ENCODE data around the gene PRPF19. TPM values are rescaled to one million over a fixed set of nuclear protein-coding genes. Genes with fewer than 3 reads are reported as not detected.

The PRPF19 gene
- total and polyA plus RNA-seq, 2 donors from 2014 or later: 70.7 to 72.1 TPM

- Histone ChIP-seq H3K4me1 (ENCODE audit: control insufficient read depth in 2 of 3, insufficient read depth in 2 of 3, low read depth in 1 of 3, low read length in 3 of 3) (peaks cover 0 to 10% (median 0%) of the 10 kb centered on the region in 3 donors), H3K9ac (ENCODE audit: low read length in 3 of 3) (no peak overlapping the region)
- intact Hi-C loops (cut with DNase I): no loop called here
Observed at GRCh38 chr11:60924906-60925853, 18.8 kb upstream of the PRPF19 start.

DNA sequence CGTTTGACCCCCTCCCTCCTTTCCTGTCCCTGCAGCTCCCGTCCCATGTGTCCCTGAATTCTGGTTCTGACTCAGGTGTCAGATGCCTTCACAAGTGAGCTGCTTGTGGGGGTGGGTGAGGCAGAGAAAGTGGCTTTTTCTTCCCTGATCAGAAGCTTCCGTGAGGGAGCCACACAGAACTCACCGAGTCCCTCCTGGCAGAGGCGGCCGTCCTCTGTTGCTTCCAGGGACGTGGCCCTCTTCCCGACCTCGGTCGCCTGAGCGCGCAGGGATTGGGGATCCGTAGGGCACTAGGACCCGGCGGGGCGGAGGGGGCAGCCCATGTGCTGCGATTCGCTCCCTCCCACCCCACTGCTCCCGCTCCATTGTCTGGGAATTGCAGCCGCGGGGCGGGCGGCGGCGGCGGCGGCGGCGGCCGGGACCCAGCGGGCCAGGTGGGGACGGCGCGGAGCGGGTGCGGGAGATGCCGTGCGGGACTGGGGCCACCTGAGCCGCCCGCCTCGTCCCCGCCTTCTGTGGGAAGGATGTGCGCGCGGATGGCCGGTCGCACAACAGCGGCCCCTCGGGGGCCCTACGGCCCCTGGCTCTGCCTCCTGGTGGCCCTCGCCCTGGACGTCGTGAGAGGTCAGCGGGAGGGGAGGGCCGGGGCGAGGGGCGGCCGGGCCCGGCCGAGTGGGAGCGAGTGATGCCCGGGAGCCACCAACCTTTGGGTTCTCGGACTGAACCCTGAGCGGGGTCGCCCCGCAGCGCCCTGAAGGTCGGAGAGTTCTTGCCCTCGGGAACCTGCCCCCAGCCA, 17.9 kb upstream of the PRPF19 start, which contains the start of gene TMEM132A:
Gene TMEM132A, plus strand, starts transcription at position 351 of the 796 bp plus-strand sequence. Its CDS starts 174 bp downstream, at position 525.
- FAIRE-seq (no peak), DNase-seq (peak; percentile 82 to 91 (median 86))
- TF ChIP-seq, protein P1, sequence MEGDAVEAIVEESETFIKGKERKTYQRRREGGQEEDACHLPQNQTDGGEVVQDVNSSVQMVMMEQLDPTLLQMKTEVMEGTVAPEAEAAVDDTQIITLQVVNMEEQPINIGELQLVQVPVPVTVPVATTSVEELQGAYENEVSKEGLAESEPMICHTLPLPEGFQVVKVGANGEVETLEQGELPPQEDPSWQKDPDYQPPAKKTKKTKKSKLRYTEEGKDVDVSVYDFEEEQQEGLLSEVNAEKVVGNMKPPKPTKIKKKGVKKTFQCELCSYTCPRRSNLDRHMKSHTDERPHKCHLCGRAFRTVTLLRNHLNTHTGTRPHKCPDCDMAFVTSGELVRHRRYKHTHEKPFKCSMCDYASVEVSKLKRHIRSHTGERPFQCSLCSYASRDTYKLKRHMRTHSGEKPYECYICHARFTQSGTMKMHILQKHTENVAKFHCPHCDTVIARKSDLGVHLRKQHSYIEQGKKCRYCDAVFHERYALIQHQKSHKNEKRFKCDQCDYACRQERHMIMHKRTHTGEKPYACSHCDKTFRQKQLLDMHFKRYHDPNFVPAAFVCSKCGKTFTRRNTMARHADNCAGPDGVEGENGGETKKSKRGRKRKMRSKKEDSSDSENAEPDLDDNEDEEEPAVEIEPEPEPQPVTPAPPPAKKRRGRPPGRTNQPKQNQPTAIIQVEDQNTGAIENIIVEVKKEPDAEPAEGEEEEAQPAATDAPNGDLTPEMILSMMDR (IDR thresholded peaks at IDR 0.05; ENCODE audit: borderline replicate concordance, extremely low read depth, insufficient read depth): no peak
- Histone ChIP-seq H3K4me3 (ENCODE audit: low read length in 3 of 3) (peak within 1 kb of the TSS; percentile 48 to 50 (median 48)), H3K27ac (ENCODE audit: low read depth in 2 of 2, low read length in 2 of 2) (no peak within 1 kb of the TSS), H3K4me1 (ENCODE audit: control insufficient read depth in 2 of 3, insufficient read depth in 2 of 3, low read depth in 1 of 3, low read length in 3 of 3) (peaks cover 0 to 10% (median 0%) of the 10 kb centered on the region in 3 donors), H3K9ac (ENCODE audit: low read length in 3 of 3) (no peak within 1 kb of the TSS), H3K36me3 (ENCODE audit: control insufficient read depth in 2 of 3, insufficient read depth in 3 of 3, low read length in 3 of 3) (peaks cover 8 to 31% (median 21%) of the 10 kb centered on the region in 3 donors), H3K27me3 (ENCODE audit: control insufficient read depth, insufficient read depth, low read length) (no peaks in the 10 kb centered on the region), H3K9me3 (ENCODE audit: control insufficient read depth in 2 of 3, insufficient read depth in 1 of 3, low read length in 3 of 3) (no peaks in the 10 kb centered on the region)
- intact Hi-C loops (cut with DNase I): no loop called here

More at GRCh38 chr11:60924906-60925853, 18.8 kb upstream of the PRPF19 start:
- H3K27me3 ChIP-seq (ENCODE audit: control insufficient read depth, insufficient read depth, low read length): no peaks in the 10 kb centered on the region
- peak in 4 of 5 donors; percentile 52 to 73 (median 62) for DNase-seq
- peak overlapping the region in 2 of 3 donors; percentile 48 for H3K4me3 ChIP-seq (ENCODE audit: low read length in 3 of 3)
- H3K9me3 ChIP-seq (ENCODE audit: control insufficient read depth in 2 of 3, insufficient read depth in 1 of 3, low read length in 3 of 3): no peaks in the 10 kb centered on the region
- no peak for FAIRE-seq
- H3K36me3 ChIP-seq (ENCODE audit: control insufficient read depth in 2 of 3, insufficient read depth in 3 of 3, low read length in 3 of 3): peaks cover 8 to 25% (median 13%) of the 10 kb centered on the region in 3 donors
- no peak overlapping the region for H3K27ac ChIP-seq (ENCODE audit: low read depth in 2 of 2, low read length in 2 of 2)
- TF ChIP-seq, protein P1 (IDR thresholded peaks at IDR 0.05; ENCODE audit: borderline replicate concordance, extremely low read depth, insufficient read depth): no peak

DNA sequence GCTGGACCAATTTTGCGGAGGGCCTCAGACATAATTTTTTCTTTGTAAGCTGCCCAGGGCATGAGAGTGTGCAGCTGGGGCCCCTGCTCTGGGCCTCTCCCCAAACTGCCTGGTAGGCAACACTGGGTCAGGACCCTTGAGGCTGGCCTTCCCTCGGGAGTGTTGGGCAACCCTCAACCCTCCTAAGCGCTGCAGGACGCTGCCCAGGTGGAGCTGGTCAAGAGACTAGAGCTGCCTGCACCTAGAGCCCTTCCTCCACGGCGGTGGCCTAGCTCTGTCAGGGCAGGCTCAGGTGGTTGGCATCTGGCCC, 17.4 kb upstream of the PRPF19 start:
- peaks cover 0 to 10% (median 0%) of the 10 kb centered on the region in 3 donors for H3K4me1 ChIP-seq (ENCODE audit: control insufficient read depth in 2 of 3, insufficient read depth in 2 of 3, low read depth in 1 of 3, low read length in 3 of 3)
- intact Hi-C loops (cut with DNase I): no loop called here
- H3K9me3 ChIP-seq (ENCODE audit: control insufficient read depth in 2 of 3, insufficient read depth in 1 of 3, low read length in 3 of 3): no peaks in the 10 kb centered on the region
- FAIRE-seq (no peak), DNase-seq (no peak)
- H3K36me3 ChIP-seq (ENCODE audit: control insufficient read depth in 2 of 3, insufficient read depth in 3 of 3, low read length in 3 of 3): peaks cover 8 to 31% (median 21%) of the 10 kb centered on the region in 3 donors
- no peak overlapping the region for H3K4me3 ChIP-seq (ENCODE audit: low read length in 3 of 3)
- TF ChIP-seq, protein P1 (IDR thresholded peaks at IDR 0.05; ENCODE audit: borderline replicate concordance, extremely low read depth, insufficient read depth): no peak
- no peaks in the 10 kb centered on the region for H3K27me3 ChIP-seq (ENCODE audit: control insufficient read depth, insufficient read depth, low read length)
- H3K9ac ChIP-seq (ENCODE audit: low read length in 3 of 3): no peak overlapping the region
- H3K27ac ChIP-seq (ENCODE audit: low read depth in 2 of 2, low read length in 2 of 2): no peak overlapping the region
